ENCODE measurements around the gene STAB1. TPM values are rescaled to one million over a fixed set of nuclear protein-coding genes. Genes with fewer than 3 reads are reported as not detected.

The STAB1 gene
- total RNA-seq, 1 donor from 2014 or later = 67.3 TPM

DNA sequence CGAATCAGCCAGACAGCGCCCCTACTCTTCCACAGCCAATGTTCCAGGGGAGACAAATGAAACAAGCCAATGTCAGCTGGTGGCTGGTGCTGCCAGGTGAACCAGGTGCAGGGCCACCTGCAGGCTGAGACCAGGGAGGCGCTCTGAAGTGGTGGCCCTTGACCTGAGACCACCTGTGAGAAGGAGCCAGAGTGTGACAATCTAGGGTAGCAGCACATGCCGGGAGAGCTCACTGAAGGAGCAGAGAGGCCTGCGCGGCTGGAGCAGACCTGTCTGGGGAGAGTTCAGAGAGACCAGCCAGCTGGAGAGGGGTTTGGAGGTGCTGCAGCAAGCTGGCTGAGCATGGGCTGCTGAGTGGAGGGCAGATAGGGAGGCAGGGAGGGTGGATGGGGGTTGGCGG is 693 bp upstream of the STAB1 start:
- Histone ChIP-seq H3K4me1 (ENCODE audit: control insufficient read depth in 3 of 3, insufficient read depth in 3 of 3, low read length in 3 of 3) (peaks cover 25 to 66% (median 60%) of the 10 kb centered on the region in 3 donors), H3K4me3 (ENCODE audit: low read length in 3 of 3) (no peak overlapping the region), H3K9ac (ENCODE audit: low read depth in 1 of 3, low read length in 3 of 3) (peak overlapping the region in 1 of 3 donors; percentile 25)

GRCh38 chr3:52495777-52496602 is 852 bp downstream of the STAB1 start:
- H3K4me1 ChIP-seq (ENCODE audit: control insufficient read depth in 3 of 3, insufficient read depth in 3 of 3, low read length in 3 of 3) = peaks cover 13 to 51% (median 46%) of the 10 kb centered on the region in 3 donors
- no peaks in the 10 kb centered on the region for H3K27me3 ChIP-seq (ENCODE audit: control insufficient read depth in 3 of 3, insufficient read depth in 3 of 3, low read length in 3 of 3)
- peaks cover 17 to 24% (median 22%) of the 10 kb centered on the region in 3 donors for H3K36me3 ChIP-seq (ENCODE audit: control insufficient read depth in 3 of 3, insufficient read depth in 3 of 3, low read length in 3 of 3)
- peak overlapping the region; percentile 30 to 64 (median 45) for H3K9ac ChIP-seq (ENCODE audit: low read depth in 1 of 3, low read length in 3 of 3)
- no peaks in the 10 kb centered on the region for H3K9me3 ChIP-seq (ENCODE audit: control insufficient read depth in 3 of 3, low read length in 3 of 3)
- H3K4me3 ChIP-seq (ENCODE audit: low read length in 3 of 3) = peak overlapping the region; percentile 33 to 60 (median 54)
- H3K27ac ChIP-seq (ENCODE audit: low read depth, low read length) = peak overlapping the region; percentile 72

More for the DNA sequence above, 693 bp upstream of the STAB1 start:
- Histone ChIP-seq H3K27me3 (ENCODE audit: control insufficient read depth in 3 of 3, insufficient read depth in 3 of 3, low read length in 3 of 3) (no peaks in the 10 kb centered on the region), H3K36me3 (ENCODE audit: control insufficient read depth in 3 of 3, insufficient read depth in 3 of 3, low read length in 3 of 3) (peaks cover 31 to 40% (median 37%) of the 10 kb centered on the region in 3 donors), H3K27ac (ENCODE audit: low read depth, low read length) (peak overlapping the region; percentile 18), H3K9me3 (ENCODE audit: control insufficient read depth in 3 of 3, low read length in 3 of 3) (no peaks in the 10 kb centered on the region)

- Histone ChIP-seq H3K36me3 (ENCODE audit: control insufficient read depth in 3 of 3, insufficient read depth in 3 of 3, low read length in 3 of 3) (peaks cover 0 to under 1% (median 0%) of the 10 kb centered on the region in 3 donors), H3K9ac (ENCODE audit: low read depth in 1 of 3, low read length in 3 of 3) (no peak overlapping the region), H3K9me3 (ENCODE audit: control insufficient read depth in 3 of 3, low read length in 3 of 3) (no peaks in the 10 kb centered on the region), H3K4me1 (ENCODE audit: control insufficient read depth in 3 of 3, insufficient read depth in 3 of 3, low read length in 3 of 3) (peaks cover 6 to 29% (median 24%) of the 10 kb centered on the region in 3 donors), H3K4me3 (ENCODE audit: low read length in 3 of 3) (no peak overlapping the region), H3K27ac (ENCODE audit: low read depth, low read length) (no peak overlapping the region), H3K27me3 (ENCODE audit: control insufficient read depth in 3 of 3, insufficient read depth in 3 of 3, low read length in 3 of 3) (no peaks in the 10 kb centered on the region)
Observed at GRCh38 chr3:52498137-52499054, 3.3 kb downstream of the STAB1 start.

GRCh38 chr3:52501046-52501445 is 5.9 kb downstream of the STAB1 start:
- H3K9me3 ChIP-seq (ENCODE audit: control insufficient read depth in 3 of 3, low read length in 3 of 3) = no peaks in the 10 kb centered on the region
- no peak overlapping the region for H3K9ac ChIP-seq (ENCODE audit: low read depth in 1 of 3, low read length in 3 of 3)
- H3K27me3 ChIP-seq (ENCODE audit: control insufficient read depth in 3 of 3, insufficient read depth in 3 of 3, low read length in 3 of 3) = no peaks in the 10 kb centered on the region
- H3K4me1 ChIP-seq (ENCODE audit: control insufficient read depth in 3 of 3, insufficient read depth in 3 of 3, low read length in 3 of 3) = peaks cover 6 to 8% (median 7%) of the 10 kb centered on the region in 3 donors
- H3K27ac ChIP-seq (ENCODE audit: low read depth, low read length) = no peak overlapping the region
- no peak overlapping the region for H3K4me3 ChIP-seq (ENCODE audit: low read length in 3 of 3)
- H3K36me3 ChIP-seq (ENCODE audit: control insufficient read depth in 3 of 3, insufficient read depth in 3 of 3, low read length in 3 of 3) = no peaks in the 10 kb centered on the region

DNA sequence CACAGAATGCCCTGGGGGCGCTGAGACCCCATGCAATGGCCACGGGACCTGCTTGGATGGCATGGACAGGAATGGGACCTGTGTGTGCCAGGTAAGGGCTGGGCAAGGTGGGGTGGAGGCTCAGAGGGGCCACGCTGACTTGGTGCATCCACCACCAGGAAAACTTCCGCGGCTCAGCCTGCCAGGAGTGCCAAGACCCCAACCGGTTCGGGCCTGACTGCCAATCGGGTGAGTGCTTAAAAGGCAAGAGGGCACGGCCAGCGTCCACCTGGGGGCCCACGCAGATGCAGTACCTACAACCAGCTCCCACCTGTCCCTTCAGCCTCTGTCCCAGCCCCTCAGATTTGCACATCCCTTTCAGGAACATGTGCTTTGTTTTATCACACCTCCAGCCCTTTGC is 6.9 kb downstream of the STAB1 start:
- Histone ChIP-seq H3K9me3 (ENCODE audit: control insufficient read depth in 3 of 3, low read length in 3 of 3) (no peaks in the 10 kb centered on the region), H3K9ac (ENCODE audit: low read depth in 1 of 3, low read length in 3 of 3) (no peak overlapping the region), H3K4me1 (ENCODE audit: control insufficient read depth in 3 of 3, insufficient read depth in 3 of 3, low read length in 3 of 3) (peaks cover 0 to 3% (median 2%) of the 10 kb centered on the region in 3 donors), H3K27ac (ENCODE audit: low read depth, low read length) (no peak overlapping the region), H3K27me3 (ENCODE audit: control insufficient read depth in 3 of 3, insufficient read depth in 3 of 3, low read length in 3 of 3) (no peaks in the 10 kb centered on the region), H3K36me3 (ENCODE audit: control insufficient read depth in 3 of 3, insufficient read depth in 3 of 3, low read length in 3 of 3) (no peaks in the 10 kb centered on the region), H3K4me3 (ENCODE audit: low read length in 3 of 3) (no peak overlapping the region)

DNA sequence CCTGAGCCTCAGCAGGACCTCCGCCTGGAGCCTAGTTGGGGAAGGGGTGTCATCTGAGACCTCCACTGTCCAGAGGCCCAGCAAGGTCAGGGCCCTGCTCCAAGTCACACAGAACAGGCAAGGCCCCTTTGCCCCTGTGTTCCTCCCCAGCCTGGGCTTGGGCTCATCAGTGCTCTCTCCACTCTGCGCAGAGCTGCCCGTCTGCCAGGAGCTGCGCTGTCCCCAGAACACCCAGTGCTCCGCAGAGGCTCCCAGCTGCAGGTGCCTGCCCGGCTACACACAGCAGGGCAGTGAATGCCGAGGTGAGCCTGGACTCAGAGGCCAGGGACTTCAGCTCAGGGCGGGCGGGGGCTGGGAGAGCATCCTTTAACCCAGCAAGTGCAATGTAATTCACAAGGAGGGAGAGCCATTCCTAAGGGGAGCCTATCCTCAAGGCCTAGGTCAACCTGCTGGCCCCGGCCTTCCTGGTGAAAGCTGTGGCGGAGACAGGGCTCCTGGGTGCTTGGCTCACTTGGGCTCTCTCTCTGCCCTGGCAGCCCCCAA is 7.7 kb downstream of the STAB1 start:
- Histone ChIP-seq H3K4me3 (ENCODE audit: low read length in 3 of 3) (no peak overlapping the region), H3K27me3 (ENCODE audit: control insufficient read depth in 3 of 3, insufficient read depth in 3 of 3, low read length in 3 of 3) (no peaks in the 10 kb centered on the region), H3K27ac (ENCODE audit: low read depth, low read length) (no peak overlapping the region), H3K4me1 (ENCODE audit: control insufficient read depth in 3 of 3, insufficient read depth in 3 of 3, low read length in 3 of 3) (peaks cover 0 to 3% (median 2%) of the 10 kb centered on the region in 3 donors), H3K36me3 (ENCODE audit: control insufficient read depth in 3 of 3, insufficient read depth in 3 of 3, low read length in 3 of 3) (no peaks in the 10 kb centered on the region), H3K9me3 (ENCODE audit: control insufficient read depth in 3 of 3, low read length in 3 of 3) (no peaks in the 10 kb centered on the region), H3K9ac (ENCODE audit: low read depth in 1 of 3, low read length in 3 of 3) (no peak overlapping the region)

DNA sequence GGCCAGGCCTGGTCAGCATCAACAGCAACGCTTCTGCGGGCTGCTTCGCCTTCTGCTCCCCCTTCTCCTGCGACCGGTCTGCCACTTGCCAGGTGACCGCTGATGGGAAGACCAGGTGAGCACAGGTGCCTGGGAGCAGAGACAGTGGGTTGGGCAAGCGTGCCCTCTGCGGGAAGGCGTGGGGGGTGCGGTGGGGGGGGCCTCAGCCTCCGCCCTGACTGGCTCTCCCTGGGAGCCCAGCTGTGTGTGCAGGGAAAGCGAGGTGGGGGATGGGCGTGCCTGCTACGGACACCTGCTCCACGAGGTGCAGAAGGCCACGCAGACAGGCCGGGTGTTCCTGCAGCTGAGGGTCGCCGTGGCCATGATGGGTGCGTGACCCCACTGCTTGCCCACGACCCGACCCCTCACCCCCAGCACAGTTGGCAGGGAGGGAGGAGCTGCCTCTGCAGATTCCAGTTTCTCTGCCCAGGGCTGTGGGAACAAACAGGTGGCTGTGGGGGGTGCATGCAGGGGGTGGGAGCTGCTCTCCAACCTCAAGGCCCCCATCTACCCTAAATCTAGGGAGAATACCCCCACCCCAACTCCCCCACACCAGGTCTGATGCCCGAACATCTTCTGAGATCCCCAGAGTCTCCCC is 8.8 kb downstream of the STAB1 start:
- Histone ChIP-seq H3K27ac (ENCODE audit: low read depth, low read length) (no peak overlapping the region), H3K4me1 (ENCODE audit: control insufficient read depth in 3 of 3, insufficient read depth in 3 of 3, low read length in 3 of 3) (no peaks in the 10 kb centered on the region), H3K27me3 (ENCODE audit: control insufficient read depth in 3 of 3, insufficient read depth in 3 of 3, low read length in 3 of 3) (no peaks in the 10 kb centered on the region), H3K36me3 (ENCODE audit: control insufficient read depth in 3 of 3, insufficient read depth in 3 of 3, low read length in 3 of 3) (peaks cover 0 to 3% (median 0%) of the 10 kb centered on the region in 3 donors), H3K9me3 (ENCODE audit: control insufficient read depth in 3 of 3, low read length in 3 of 3) (no peaks in the 10 kb centered on the region), H3K9ac (ENCODE audit: low read depth in 1 of 3, low read length in 3 of 3) (no peak overlapping the region), H3K4me3 (ENCODE audit: low read length in 3 of 3) (no peak overlapping the region)

- Histone ChIP-seq H3K36me3 (ENCODE audit: control insufficient read depth in 3 of 3, insufficient read depth in 3 of 3, low read length in 3 of 3) (peaks cover 0 to 3% (median 0%) of the 10 kb centered on the region in 3 donors), H3K27me3 (ENCODE audit: control insufficient read depth in 3 of 3, insufficient read depth in 3 of 3, low read length in 3 of 3) (no peaks in the 10 kb centered on the region), H3K27ac (ENCODE audit: low read depth, low read length) (no peak overlapping the region), H3K9ac (ENCODE audit: low read depth in 1 of 3, low read length in 3 of 3) (no peak overlapping the region), H3K4me3 (ENCODE audit: low read length in 3 of 3) (no peak overlapping the region), H3K4me1 (ENCODE audit: control insufficient read depth in 3 of 3, insufficient read depth in 3 of 3, low read length in 3 of 3) (no peaks in the 10 kb centered on the region), H3K9me3 (ENCODE audit: control insufficient read depth in 3 of 3, low read length in 3 of 3) (no peaks in the 10 kb centered on the region)
Observed at GRCh38 chr3:52504977-52505376, 9.8 kb downstream of the STAB1 start.

DNA sequence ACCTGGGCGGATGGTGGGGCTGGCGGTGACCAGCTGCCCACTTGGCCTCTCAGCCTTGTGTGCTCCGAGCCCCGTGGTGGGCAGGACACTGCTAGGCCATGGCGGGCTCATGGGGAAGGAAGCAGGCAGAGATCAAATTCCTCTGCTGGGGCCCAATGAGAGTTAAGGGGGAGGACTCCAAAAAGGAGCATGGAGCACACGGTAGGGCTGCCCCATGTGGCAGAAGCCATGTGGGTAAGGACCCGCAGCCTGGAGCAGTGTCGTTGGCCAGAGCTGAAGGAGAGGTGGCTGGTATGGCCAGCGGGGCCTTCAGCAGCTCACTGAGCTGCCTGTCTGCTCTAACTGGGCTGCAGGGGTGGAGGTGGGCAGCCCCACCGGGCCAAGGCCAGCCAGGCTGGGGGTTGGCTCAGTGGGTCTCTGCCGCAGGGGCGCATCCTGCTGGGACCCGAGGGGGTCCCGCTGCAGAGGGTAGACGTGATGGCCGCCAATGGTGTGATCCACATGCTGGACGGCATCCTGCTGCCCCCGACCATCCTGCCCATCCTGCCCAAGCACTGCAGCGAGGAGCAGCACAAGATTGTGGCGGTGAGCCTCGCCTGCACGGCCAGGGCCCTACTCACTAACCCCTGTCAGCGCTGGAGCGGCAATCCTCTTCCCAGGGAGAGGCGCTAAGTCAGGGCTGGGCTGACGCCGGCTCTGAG is 11.3 kb downstream of the STAB1 start:
- Histone ChIP-seq H3K4me3 (ENCODE audit: low read length in 3 of 3) (no peak overlapping the region), H3K9me3 (ENCODE audit: control insufficient read depth in 3 of 3, low read length in 3 of 3) (no peaks in the 10 kb centered on the region), H3K27ac (ENCODE audit: low read depth, low read length) (no peak overlapping the region), H3K36me3 (ENCODE audit: control insufficient read depth in 3 of 3, insufficient read depth in 3 of 3, low read length in 3 of 3) (peaks cover 0 to 5% (median 0%) of the 10 kb centered on the region in 3 donors), H3K9ac (ENCODE audit: low read depth in 1 of 3, low read length in 3 of 3) (no peak overlapping the region), H3K4me1 (ENCODE audit: control insufficient read depth in 3 of 3, insufficient read depth in 3 of 3, low read length in 3 of 3) (no peaks in the 10 kb centered on the region), H3K27me3 (ENCODE audit: control insufficient read depth in 3 of 3, insufficient read depth in 3 of 3, low read length in 3 of 3) (no peaks in the 10 kb centered on the region)

Measured in skeletal muscle tissue (tissue), 4 donors.